Measurements from ENCODE around the gene GALNT11.

- TF ChIP-seq CTCF (IDR thresholded peaks at IDR 0.05) = no peak
- no peak for TF ChIP-seq POLR2AphosphoS5 (IDR thresholded peaks at IDR 0.05)
- no peak for TF ChIP-seq POLR2A (IDR thresholded peaks at IDR 0.05)
- TF ChIP-seq EP300 (IDR thresholded peaks at IDR 0.05) = no peak
Observed at GRCh38 chr7:152046531-152046930, 21.1 kb downstream of the GALNT11 start.
